ENCODE measurements around the gene NANOS1.

The NANOS1 gene, protein sequence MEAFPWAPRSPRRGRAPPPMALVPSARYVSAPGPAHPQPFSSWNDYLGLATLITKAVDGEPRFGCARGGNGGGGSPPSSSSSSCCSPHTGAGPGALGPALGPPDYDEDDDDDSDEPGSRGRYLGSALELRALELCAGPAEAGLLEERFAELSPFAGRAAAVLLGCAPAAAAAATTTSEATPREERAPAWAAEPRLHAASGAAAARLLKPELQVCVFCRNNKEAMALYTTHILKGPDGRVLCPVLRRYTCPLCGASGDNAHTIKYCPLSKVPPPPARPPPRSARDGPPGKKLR

GRCh38 chr10:119029613-119030420, at the start of gene NANOS1:
TSS of gene NANOS1 (plus strand) at chr10:119029714. CDS start at chr10:119029802, 88 bp downstream.
- DNase-seq (ENCODE audit: low read depth): no peak

DNA sequence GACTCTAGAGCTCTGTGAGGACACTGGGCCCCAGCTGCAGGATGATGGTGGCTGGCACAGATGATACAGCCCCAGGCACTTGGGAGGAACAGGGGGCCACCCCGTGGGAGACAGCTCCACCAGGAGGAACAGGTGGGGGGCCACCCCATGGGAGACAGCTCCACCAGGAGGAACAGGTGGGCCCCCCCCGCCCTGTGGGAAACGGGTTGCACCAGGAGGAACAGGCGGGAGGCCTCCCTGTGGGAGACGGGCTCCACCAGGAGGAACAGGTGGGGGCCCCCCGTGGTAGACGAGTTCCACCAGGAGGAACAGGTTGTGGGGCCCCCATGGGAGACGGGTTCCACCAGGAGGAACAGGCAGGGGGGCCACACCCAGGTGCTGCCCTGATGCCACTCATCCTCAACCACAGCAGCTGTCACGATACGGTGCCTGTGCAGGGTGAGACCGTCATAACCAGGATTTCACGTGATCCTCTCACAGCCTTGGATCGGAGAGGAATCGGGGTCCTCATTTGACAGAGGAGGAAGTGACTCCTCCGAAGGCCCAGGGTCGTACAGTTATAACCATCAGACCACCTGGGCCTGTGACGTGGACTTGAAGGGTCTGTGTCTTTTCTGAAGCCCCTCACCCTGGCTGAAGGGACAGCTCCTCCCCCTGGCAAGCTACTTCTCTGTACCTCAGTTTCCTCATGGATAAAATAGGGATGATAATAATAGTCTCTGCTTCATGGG, 49.2 kb upstream of the NANOS1 start:
- no peak for DNase-seq (ENCODE audit: low read depth)
- TF ChIP-seq, protein P1, sequence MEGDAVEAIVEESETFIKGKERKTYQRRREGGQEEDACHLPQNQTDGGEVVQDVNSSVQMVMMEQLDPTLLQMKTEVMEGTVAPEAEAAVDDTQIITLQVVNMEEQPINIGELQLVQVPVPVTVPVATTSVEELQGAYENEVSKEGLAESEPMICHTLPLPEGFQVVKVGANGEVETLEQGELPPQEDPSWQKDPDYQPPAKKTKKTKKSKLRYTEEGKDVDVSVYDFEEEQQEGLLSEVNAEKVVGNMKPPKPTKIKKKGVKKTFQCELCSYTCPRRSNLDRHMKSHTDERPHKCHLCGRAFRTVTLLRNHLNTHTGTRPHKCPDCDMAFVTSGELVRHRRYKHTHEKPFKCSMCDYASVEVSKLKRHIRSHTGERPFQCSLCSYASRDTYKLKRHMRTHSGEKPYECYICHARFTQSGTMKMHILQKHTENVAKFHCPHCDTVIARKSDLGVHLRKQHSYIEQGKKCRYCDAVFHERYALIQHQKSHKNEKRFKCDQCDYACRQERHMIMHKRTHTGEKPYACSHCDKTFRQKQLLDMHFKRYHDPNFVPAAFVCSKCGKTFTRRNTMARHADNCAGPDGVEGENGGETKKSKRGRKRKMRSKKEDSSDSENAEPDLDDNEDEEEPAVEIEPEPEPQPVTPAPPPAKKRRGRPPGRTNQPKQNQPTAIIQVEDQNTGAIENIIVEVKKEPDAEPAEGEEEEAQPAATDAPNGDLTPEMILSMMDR (IDR thresholded peaks at IDR 0.05; ENCODE audit: insufficient read depth, low read depth, low read length, missing control alignments): no peak
- H3K4me3 ChIP-seq (ENCODE audit: low read depth, low read length): no peak overlapping the region

More at GRCh38 chr10:119029613-119030420, at the start of gene NANOS1:
- TF ChIP-seq, protein P1 (IDR thresholded peaks at IDR 0.05; ENCODE audit: insufficient read depth, low read depth, low read length, missing control alignments): no peak
- H3K4me3 ChIP-seq (ENCODE audit: low read depth, low read length): peak within 1 kb of the TSS; percentile 48

GRCh38 chr10:118980870-118981269, 48.6 kb upstream of the NANOS1 start:
- no peak overlapping the region for H3K4me3 ChIP-seq (ENCODE audit: low read depth, low read length)
- DNase-seq (ENCODE audit: low read depth): no peak
- TF ChIP-seq, protein P1 (IDR thresholded peaks at IDR 0.05; ENCODE audit: insufficient read depth, low read depth, low read length, missing control alignments): no peak

GRCh38 chr10:118981946-118982345, 47.6 kb upstream of the NANOS1 start:
- no peak for DNase-seq (ENCODE audit: low read depth)
- TF ChIP-seq, protein P1 (IDR thresholded peaks at IDR 0.05; ENCODE audit: insufficient read depth, low read depth, low read length, missing control alignments): no peak
- no peak overlapping the region for H3K4me3 ChIP-seq (ENCODE audit: low read depth, low read length)

DNA sequence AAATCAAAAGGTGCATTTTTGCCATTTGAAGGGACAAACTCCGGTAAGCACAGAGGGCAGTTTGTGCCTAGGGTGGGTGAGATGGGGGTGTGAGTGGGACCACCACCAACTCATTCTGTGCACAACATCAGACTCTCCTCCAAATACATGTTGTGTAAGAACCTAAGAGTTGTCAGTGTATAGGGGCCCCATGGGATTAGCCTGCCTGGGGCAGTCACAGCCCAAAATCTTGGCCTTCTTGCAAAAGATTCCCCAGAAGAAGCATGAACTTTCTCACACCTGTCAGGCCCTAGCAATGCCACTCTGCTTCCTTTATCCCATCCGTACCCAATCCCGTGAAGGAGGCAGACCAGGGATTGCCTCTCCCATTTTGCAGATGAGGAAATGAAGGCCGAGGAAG, 47.1 kb upstream of the NANOS1 start:
- no peak overlapping the region for H3K4me3 ChIP-seq (ENCODE audit: low read depth, low read length)
- TF ChIP-seq, protein P1 (IDR thresholded peaks at IDR 0.05; ENCODE audit: insufficient read depth, low read depth, low read length, missing control alignments): no peak
- no peak for DNase-seq (ENCODE audit: low read depth)

DNA sequence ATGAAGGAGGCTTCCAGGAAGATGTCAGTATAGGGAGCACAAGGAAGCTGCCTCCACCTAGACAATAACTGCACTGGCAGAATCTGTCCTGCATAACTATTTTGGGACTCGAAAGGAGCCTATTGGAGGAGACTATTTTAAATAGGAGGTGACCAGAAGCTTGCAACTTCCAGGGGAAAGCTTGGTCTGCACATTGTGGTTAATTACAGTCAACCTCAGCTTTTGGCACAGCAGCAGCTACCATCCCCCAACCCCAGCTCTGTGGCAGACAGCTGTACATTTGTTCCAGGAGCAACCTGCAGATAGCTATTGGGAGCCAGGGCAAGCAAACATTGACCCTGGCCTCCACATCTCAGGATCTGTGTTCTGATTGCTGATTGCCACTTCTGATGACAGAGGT, 46.3 kb upstream of the NANOS1 start:
- H3K4me3 ChIP-seq (ENCODE audit: low read depth, low read length): no peak overlapping the region
- TF ChIP-seq, protein P1 (IDR thresholded peaks at IDR 0.05; ENCODE audit: insufficient read depth, low read depth, low read length, missing control alignments): no peak
- DNase-seq (ENCODE audit: low read depth): peak; percentile 66
